NCI-H1417 (cell line): ENCODE data around the gene KPTN.

Experiments
- DNase-seq, 3 experiments: peaks; one replicate each; lab custom pipeline; 2025; lab: John Stamatoyannopoulos, UW

Gene KPTN

DNA sequence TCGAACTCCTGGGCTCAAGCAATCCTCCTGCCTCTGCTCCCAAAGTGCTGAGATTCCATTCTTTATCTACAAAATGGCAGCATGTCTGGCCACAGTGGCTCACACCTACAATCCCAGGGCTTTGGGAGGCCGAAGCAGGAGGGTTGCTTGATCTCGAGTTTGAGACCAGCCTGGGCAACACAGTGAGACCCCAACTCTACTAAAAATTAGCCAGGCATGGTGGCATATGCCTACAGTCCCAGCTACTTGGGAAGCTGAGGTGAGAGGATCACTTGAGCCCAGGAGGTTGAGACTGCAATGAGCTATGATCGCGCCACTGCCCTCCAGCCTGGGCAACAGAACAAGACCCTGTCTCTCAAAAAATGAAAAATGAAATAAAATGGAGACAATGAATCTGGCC, 24.7 kb upstream of the KPTN start:
- no peak for DNase-seq

DNA sequence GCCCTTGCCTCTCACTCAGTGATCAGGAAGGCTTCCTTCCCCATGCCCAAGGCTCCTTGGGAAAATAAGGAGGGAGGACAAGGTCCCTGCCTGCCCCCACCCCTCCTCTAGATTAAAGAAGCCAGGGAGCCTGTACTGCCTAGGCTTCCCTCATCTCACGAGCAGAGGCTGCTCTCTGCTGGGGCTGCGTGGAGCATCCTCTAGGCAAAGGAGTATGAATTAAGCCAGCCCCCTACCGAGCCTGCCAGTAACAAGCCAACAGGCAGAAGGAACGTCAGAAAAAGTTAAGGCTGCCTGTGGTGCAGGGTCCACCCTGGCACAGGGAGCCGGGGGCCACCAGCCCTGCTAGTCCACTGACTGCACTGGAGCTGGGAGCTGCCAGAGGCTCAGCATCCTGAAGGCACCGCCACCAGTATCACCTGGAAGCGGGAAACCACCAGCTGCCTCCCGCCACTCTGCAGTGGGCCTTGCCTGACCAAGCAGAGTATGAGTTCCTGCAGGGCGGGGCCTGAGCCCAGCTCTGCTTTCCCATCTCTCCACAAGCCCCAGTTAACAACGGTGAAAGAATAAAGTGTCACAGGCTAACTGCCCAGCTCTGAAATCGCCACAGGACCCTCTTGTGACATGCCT, 24.0 kb upstream of the KPTN start:
- DNase-seq: no peak

DNA sequence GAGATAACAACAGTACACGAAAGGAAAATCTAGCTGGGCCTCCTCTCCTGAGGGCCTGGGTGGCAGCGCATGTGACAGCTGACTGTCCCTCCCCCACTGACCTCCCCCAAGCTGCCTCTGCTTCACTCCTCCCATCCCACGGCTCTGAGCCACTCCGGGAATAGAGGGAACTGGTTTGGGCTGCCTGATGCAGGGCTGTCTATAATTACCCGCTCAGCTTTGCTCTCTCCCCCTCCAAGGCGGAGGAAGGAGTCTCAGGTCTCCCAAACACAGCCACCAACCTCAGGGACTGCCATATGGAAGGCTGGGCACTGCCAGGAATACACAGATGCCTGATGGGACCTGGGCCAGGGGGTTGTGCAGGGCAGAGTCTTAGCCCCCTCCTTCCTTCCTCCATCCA, 23.0 kb upstream of the KPTN start:
- DNase-seq: no peak

- no peak for DNase-seq
Observed at GRCh38 chr19:47506459-47506858, 22.4 kb upstream of the KPTN start.

- no peak for DNase-seq
Observed at GRCh38 chr19:47505506-47505905, 21.5 kb upstream of the KPTN start.

DNA sequence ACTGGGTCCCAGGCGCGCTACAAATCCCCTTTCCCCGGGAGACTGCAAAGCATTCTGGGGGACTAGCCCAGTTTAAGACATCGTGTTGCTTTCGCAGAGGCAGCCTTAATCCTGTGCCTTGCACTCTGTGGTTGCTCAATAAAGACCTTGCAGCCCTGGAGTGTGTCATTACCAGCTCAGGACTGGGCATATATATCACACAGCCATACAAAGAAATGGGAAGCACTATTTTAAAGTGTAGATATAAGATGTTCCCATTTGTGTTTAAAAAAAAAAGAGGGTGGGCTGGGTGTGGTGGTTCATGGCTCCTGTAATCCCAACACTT, 19.8 kb upstream of the KPTN start:
- DNase-seq: no peak

GRCh38 chr19:47503130-47503825, 19.3 kb upstream of the KPTN start:
- DNase-seq: no peak

GRCh38 chr19:47499863-47500830, 16.1 kb upstream of the KPTN start:
- no peak for DNase-seq

- DNase-seq: no peak
Observed at GRCh38 chr19:47499371-47499770, 15.4 kb upstream of the KPTN start.

DNA sequence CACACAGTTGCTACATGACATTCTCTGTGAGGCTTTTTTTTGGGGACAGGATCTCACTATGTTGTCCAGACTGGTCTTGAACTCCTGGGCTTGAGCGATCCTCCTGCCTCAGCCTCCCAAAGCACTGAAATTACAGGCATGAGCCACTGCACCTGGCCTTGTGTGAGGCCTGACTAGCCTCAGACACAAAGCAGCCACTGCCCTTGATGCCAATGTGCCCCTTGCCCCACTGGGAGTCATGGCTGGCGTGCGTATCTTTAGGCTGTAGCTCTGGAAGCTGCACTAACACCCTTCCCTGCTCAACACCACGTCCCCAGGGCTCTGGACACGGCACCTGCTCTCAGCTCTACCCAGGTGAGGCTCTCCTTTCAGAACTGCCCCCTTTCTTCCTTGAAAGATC, 14.5 kb upstream of the KPTN start:
- no peak for DNase-seq

GRCh38 chr19:47497821-47498520, 14.0 kb upstream of the KPTN start:
- no peak for DNase-seq

DNA sequence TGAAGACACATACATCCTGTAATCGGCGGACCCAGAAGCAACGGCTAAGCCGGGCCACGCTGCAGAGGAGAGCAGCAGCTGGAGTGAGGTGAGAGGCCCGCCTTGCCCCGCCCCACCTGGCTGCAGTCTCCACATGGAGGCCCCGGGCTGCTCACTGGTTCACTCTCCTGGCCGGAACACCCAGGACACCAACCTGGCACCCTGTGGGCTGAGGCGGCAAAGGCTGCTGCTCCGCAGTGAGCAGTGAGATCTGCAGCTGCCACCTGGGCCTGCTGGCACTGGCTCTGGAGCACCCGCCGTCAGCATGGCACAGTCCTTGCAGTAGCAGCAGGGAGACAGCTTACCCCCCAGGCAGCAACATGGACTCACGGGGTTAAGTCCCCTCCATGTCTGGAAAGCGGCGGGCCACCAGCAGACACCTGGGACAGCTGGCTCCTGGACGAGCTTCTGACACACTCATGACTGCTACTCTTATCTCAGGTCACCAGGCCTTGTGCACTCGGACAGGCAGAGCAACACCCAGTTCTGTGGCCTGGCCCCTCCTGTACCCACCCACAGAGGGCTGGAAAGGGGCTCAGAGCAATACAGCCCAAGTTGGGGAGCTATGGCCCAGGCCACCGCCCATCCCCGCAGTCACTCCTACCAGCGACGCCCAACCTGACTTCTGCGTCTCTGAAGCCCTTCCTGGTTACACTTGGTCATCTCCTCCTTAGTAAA, 13.2 kb upstream of the KPTN start:
- no peak for DNase-seq

GRCh38 chr19:47495478-47496372, 11.7 kb upstream of the KPTN start:
- peak in 1 of 3 experiments; percentile 6 for DNase-seq

DNA sequence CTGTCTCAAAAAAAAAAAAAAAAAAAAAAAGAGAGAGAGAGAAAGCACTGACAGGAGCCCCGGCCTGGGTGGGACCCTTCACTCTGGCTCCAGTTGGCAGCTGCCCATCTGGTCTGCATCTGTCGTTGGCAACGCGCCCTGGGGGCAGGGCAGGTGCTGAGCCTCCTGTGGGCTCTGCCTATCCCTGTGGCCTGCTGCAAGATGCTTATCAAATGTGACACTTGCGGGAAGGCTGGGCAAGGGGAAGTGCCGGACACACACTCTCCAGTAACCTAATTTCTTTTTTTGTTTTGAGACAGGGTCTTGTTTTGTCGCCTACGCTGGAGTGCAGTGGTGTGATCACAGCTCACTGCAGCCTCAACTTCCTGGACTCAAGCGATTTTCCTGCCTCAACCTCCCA, 10.7 kb upstream of the KPTN start:
- peak in 1 of 3 experiments; percentile 51 for DNase-seq

GRCh38 chr19:47494211-47494547, 10.2 kb upstream of the KPTN start:
- DNase-seq: no peak

DNA sequence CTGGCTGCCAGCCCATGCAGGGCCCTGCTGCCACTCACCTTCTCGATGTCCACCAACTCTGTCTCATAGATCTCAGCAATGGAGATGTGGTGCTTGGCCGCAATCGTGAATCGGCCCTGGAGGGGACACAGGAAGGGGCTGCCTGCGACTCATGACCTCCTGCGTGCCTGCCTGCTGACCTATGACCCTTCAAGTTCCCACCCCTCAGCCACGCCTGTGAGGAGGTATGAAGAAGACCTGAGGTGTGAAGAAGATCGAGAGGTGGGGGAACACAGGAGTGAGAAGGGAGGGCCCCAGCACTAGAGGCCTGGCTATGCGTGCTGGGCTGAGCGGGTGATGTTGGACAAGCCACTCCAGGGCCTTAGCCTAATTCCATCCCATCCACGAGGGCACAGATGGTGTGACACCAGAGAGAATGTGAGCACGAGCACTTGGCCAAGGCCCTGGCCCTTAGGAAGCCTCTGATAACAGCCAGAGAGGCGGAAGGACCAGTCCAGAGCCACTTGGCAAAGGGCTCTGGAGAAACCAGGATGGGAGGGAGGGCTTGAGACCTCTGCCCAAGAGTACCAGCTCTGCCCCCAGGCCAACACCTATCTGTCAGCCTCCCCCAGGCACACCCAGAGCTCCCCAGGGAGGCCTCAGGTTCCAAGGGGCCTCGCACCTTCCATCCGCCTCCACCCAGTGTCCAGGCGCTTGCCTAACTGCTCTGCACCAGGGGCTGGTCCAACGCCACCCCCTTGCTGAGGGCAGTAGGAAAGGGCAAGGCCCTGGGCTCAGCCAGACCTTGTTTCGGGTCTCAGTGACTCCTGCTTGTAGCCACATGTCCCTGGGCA, 9.6 kb upstream of the KPTN start:
- DNase-seq: no peak

- no peak for DNase-seq
Observed at GRCh38 chr19:47492571-47493377, 8.8 kb upstream of the KPTN start.

- no peak for DNase-seq
Observed at GRCh38 chr19:47492137-47492533, 8.1 kb upstream of the KPTN start.
